HepG2 (cell line): ENCODE data around the gene IL11RA. TPM values are rescaled to one million over a fixed set of nuclear protein-coding genes. Genes with fewer than 3 reads are reported as not detected.

Experiments used
- ELF4 ChIP-seq: sonication (generic); formaldehyde crosslinking; IDR thresholded peaks from 2 replicates; pipeline ENCODE4 v1.5.0; 2020; ENCODE audit warnings: missing genetic modification reagents, mild to moderate bottlenecking, moderate library complexity, borderline replicate concordance
- FOXA1 ChIP-seq, 2 experiments: fragments of 450-650 bp in 1 of 2; sonication (generic) in 1 of 2; formaldehyde crosslinking in 1 of 2; IDR thresholded peaks; 2 replicates each; pipeline versions ENCODE4 v1.4.0 to v1.6.1; 2016 to 2020; ENCODE audit warnings: missing genetic modification reagents in 1 of 2
- FOXJ3 ChIP-seq: sonication (generic); formaldehyde crosslinking; IDR thresholded peaks from 2 replicates; pipeline ENCODE4 v1.4.0; 2020; ENCODE audit warnings: missing genetic modification reagents, mild to moderate bottlenecking, borderline replicate concordance
- FOXO1 ChIP-seq: sonication (generic); formaldehyde crosslinking; IDR thresholded peaks from 2 replicates; pipeline ENCODE4 v1.4.0; 2020; ENCODE audit warnings: missing genetic modification reagents
- GATA4 ChIP-seq: sonication (generic); IDR thresholded peaks from 2 replicates; pipeline ENCODE4 v1.6.1; 2016; ENCODE audit warnings: antibody characterized with exemption, low read depth, borderline replicate concordance
- HCFC1 ChIP-seq: fragments of 150-350 bp; IDR thresholded peaks from 2 replicates; pipeline ENCODE4 v1.6.1; 2014; ENCODE audit warnings: low read depth, low read length
- KDM4B ChIP-seq: sonication (generic); formaldehyde crosslinking; IDR thresholded peaks from 2 replicates; pipeline ENCODE4 v1.4.0; 2020; ENCODE audit warnings: missing genetic modification reagents
- MLLT10 ChIP-seq: sonication (generic); formaldehyde crosslinking; IDR thresholded peaks from 2 replicates; pipeline ENCODE4 v1.4.0; 2020; ENCODE audit warnings: missing genetic modification reagents
- PRDM10 ChIP-seq: sonication (generic); formaldehyde crosslinking; IDR thresholded peaks from 2 replicates; pipeline ENCODE4 v1.4.0; 2020; ENCODE audit warnings: low read depth, missing genetic modification reagents
- TBX2 ChIP-seq: sonication (generic); formaldehyde crosslinking; IDR thresholded peaks from 2 replicates; pipeline ENCODE4 v1.5.0; 2020; ENCODE audit warnings: missing genetic modification reagents, mild to moderate bottlenecking, borderline replicate concordance
- TOPORS ChIP-seq: sonication (generic); formaldehyde crosslinking; IDR thresholded peaks from 2 replicates; pipeline ENCODE4 v1.8.0; 2023; ENCODE audit warnings: mild to moderate bottlenecking, missing genetic modification reagents
- ZBTB37 ChIP-seq: sonication (generic); formaldehyde crosslinking; IDR thresholded peaks from 2 replicates; pipeline ENCODE4 v1.4.0; 2020; ENCODE audit warnings: mild to moderate bottlenecking, missing genetic modification reagents
- ZMYM3 ChIP-seq: sonication (generic); formaldehyde crosslinking; IDR thresholded peaks from 2 replicates; pipeline ENCODE4 v1.5.1; 2020; ENCODE audit warnings: mild to moderate bottlenecking, missing genetic modification reagents
- ZNF251 ChIP-seq: sonication (generic); formaldehyde crosslinking; IDR thresholded peaks from 2 replicates; pipeline ENCODE4 v1.9.0; 2021; ENCODE audit warnings: mild to moderate bottlenecking, missing genetic modification reagents
- ZNF253 ChIP-seq: sonication (generic); formaldehyde crosslinking; IDR thresholded peaks from 2 replicates; pipeline ENCODE4 v1.8.0; 2022; ENCODE audit warnings: mild to moderate bottlenecking, missing genetic modification reagents, borderline replicate concordance
- ZNF33B ChIP-seq: sonication (generic); formaldehyde crosslinking; IDR thresholded peaks from 2 replicates; pipeline ENCODE4 v1.5.1; 2020; ENCODE audit warnings: mild to moderate bottlenecking, missing genetic modification reagents
- ZNF577 ChIP-seq: sonication (generic); formaldehyde crosslinking; IDR thresholded peaks from 2 replicates; pipeline ENCODE4 v1.4.0; 2020; ENCODE audit warnings: mild to moderate bottlenecking, low read depth, missing genetic modification reagents, borderline replicate concordance
- ZXDC ChIP-seq: sonication (generic); formaldehyde crosslinking; IDR thresholded peaks from 2 replicates; pipeline ENCODE4 v1.5.0; 2020; ENCODE audit warnings: mild to moderate bottlenecking, missing genetic modification reagents
- polyA plus RNA-seq, 8 experiments: library from polyadenylated mRNA; depleted of rRNA in 3 of 8; stranded (reverse) in 7 of 8; unstranded in 1 of 8; fragments of >200 nt; fragmentation: Illumina TruSeq in 4 of 8; extraction: Trizol in 4 of 8; gene quantifications; 2 replicates each; pipeline versions ENCODE4 v1.2.1 to v1.2.3, GENCODE V29; 2011 to 2016; ENCODE audit warnings: low read depth in 4 of 8, missing spikeins in 1 of 8, mixed read lengths in 1 of 8; ENCODE audit not compliant: insufficient read depth in 1 of 8
- total RNA-seq, 5 experiments: library from RNA; depleted of rRNA; stranded (reverse); fragments of >200 nt; fragmentation: Illumina TruSeq; extraction: Trizol; gene quantifications; 2 replicates each; pipeline ENCODE4 v1.2.3, GENCODE V29; 2016; ENCODE audit warnings: low read depth in 1 of 5
- TF ChIP-seq, protein P1 (sequence below): IDR thresholded peaks from 2 replicates; pipeline ENCODE4 v1.6.1; 2016; ENCODE audit warnings: missing compliant biosample characterization, missing genetic modification reagents, borderline replicate concordance

IL11RA gene
- total and polyA plus RNA-seq, 2 of the 13 experiments (the other 11 are each of a cell fraction or from before 2014, with no cell fraction given) = 2.0 to 4.2 TPM

DNA sequence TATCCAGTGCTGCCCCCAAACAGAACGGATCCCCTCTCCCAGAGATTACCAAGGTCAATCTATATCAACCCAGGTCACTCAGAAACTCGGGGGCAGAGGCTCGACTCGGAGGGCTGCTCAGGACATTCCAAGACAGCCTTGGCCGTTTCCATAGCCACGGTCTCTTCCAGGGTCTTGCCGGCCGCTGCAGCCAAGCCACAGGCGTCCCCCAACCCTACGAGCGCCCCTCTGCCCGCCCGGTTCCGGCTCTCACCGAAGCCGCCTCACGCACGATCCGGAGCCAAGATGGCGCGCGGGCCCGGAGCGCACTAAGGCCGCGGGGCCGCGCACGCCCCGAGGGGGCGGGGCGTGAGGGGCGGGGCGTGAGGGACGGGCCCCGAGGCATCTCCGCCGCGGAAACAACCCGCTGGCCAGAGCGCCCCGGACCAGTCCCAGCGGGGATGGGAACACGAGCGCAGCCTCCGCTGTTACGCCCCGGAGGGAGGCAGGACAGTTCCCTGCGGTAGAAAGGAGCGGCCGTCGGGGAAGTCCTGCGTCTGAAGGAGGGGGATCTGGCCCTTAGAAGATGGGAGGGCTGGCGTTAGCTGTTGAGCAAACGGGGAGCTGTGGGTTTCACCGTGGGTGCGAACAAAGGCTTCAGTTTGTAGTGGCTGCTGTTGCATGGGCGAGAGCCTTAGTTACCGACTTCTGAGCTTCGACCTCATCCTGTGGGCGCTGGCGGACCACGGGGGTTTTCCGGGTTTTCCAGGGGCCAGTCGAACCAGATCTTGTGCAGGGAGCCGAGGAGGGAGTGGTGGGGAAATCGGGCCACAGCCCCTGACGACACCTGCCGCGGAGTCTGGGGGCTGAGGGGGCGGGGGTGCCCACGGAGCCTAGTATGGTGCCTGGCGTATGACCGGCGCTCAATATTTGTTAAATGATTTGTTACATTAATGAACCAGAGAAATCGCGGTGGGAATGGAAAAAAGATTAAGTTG is 39.9 kb upstream of the IL11RA start, which contains the start of gene RPP25L (continued):
- TF ChIP-seq ZNF577 (CRISPR knock-in tag) (no peak), FOXA1 (IDR thresholded peaks at IDR 0.05) (no peak), FOXA1 (CRISPR knock-in tag; IDR thresholded peaks at IDR 0.05) (no peak), ZNF251 (CRISPR knock-in tag) (no peak), MLLT10 (CRISPR knock-in tag) (no peak), GATA4 (peak; percentile 75; the same call in 1 of the 2 replicates), ZNF253 (CRISPR knock-in tag) (0 out of 2 replicates have a peak, but pooled peaks have one; percentile 34), FOXJ3 (CRISPR knock-in tag) (no peak), FOXO1 (CRISPR knock-in tag) (peak; percentile 22; the same call in 1 of the 2 replicates), ELF4 (CRISPR knock-in tag) (no peak), ZNF33B (no peak), PRDM10 (CRISPR knock-in tag) (no peak), ZMYM3 (CRISPR knock-in tag) (peak; percentile 43), TBX2 (CRISPR knock-in tag) (0 out of 2 replicates have a peak, but pooled peaks have one; percentile 60), HCFC1 (no peak), TOPORS (no peak), ZXDC (CRISPR knock-in tag) (no peak; the same call in 1 of the 2 replicates), ZBTB37 (no peak), KDM4B (CRISPR knock-in tag) (no peak)
- TF ChIP-seq, protein P1, sequence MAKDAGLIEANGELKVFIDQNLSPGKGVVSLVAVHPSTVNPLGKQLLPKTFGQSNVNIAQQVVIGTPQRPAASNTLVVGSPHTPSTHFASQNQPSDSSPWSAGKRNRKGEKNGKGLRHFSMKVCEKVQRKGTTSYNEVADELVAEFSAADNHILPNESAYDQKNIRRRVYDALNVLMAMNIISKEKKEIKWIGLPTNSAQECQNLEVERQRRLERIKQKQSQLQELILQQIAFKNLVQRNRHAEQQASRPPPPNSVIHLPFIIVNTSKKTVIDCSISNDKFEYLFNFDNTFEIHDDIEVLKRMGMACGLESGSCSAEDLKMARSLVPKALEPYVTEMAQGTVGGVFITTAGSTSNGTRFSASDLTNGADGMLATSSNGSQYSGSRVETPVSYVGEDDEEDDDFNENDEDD (CRISPR knock-in tag) = no peak
